ENCODE data around the gene MSRB3. TPM values are rescaled to one million over a fixed set of nuclear protein-coding genes. Genes with fewer than 3 reads are reported as not detected.
"Not testable (repeated sequence)": the region's sequence is repeated elsewhere in the genome, so short reads cannot be mapped to it uniquely, and the experiment has no call there.

MSRB3 gene
- total RNA-seq, 6 experiments from 2014 or later = 1.4 to 5.6 (median 2.6) TPM

DNA sequence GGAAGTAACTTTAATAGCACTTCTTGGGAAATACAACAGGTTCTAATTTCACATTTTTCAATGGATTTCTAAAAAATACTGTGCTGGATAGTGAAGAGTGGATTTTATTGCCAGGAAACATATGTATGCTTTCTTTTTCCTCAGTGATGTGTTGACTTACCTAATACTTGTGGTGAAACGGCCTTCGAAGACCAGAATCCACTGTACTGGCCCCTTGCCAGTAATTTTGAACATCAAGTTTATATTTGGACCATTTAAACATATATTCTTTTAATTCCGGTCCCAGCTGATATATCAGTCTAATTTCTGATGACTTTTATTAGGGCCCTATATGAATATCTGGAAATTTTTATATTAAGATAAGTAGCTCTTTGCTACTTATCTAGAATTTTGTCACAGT is 1.8 kb downstream of the MSRB3 start:
- ATAC-seq (no peak), DNase-seq (no peak)
- TF ChIP-seq, protein P1, sequence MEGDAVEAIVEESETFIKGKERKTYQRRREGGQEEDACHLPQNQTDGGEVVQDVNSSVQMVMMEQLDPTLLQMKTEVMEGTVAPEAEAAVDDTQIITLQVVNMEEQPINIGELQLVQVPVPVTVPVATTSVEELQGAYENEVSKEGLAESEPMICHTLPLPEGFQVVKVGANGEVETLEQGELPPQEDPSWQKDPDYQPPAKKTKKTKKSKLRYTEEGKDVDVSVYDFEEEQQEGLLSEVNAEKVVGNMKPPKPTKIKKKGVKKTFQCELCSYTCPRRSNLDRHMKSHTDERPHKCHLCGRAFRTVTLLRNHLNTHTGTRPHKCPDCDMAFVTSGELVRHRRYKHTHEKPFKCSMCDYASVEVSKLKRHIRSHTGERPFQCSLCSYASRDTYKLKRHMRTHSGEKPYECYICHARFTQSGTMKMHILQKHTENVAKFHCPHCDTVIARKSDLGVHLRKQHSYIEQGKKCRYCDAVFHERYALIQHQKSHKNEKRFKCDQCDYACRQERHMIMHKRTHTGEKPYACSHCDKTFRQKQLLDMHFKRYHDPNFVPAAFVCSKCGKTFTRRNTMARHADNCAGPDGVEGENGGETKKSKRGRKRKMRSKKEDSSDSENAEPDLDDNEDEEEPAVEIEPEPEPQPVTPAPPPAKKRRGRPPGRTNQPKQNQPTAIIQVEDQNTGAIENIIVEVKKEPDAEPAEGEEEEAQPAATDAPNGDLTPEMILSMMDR (IDR thresholded peaks at IDR 0.05) = no peak
- TF ChIP-seq POLR2A (IDR thresholded peaks at IDR 0.05) = no peak
- no peaks in the 10 kb centered on the region for H3K27me3 ChIP-seq
- 26% methylated on average over 3 of the region's 3 CpGs for WGBS (ENCODE audit: insufficient coverage, low coverage, low lambda C conversion rate, missing lambda C conversion rate)
- no peak overlapping the region for H3K27ac ChIP-seq
- no peaks in the 10 kb centered on the region for H3K9me3 ChIP-seq
- no peaks in the 10 kb centered on the region for H3K36me3 ChIP-seq
- H3K4me1 ChIP-seq = peaks cover 0 to 13% (median 0%) of the 10 kb centered on the region in 4 donors
- intact Hi-C loops (cut with DNase I) = no loop called here
- H3K4me3 ChIP-seq = no peak overlapping the region

DNA sequence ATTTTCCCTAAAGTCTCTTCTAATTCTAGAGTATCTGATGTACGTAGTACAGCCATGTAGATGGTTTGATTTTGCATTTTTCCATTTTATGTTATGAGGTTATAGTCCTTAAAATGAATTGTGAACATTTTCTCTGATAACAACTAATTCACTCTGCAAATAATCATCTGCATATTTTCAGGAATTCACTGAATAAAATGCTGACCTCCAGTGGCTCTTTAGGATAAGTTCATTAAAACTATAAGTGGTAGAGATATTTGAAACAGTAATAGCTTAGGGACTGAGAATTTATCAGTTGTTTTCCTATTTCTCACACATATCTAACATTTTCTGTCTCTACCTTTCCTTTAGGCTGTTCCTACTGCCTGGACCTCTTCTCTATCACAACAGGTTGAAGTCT is 4.4 kb downstream of the MSRB3 start:
- Histone ChIP-seq H3K4me1 (peaks cover 0 to 13% (median 0%) of the 10 kb centered on the region in 4 donors), H3K9me3 (no peaks in the 10 kb centered on the region), H3K27ac (no peak overlapping the region), H3K36me3 (no peaks in the 10 kb centered on the region), H3K27me3 (no peaks in the 10 kb centered on the region), H3K4me3 (no peak overlapping the region)
- ATAC-seq (no peak), DNase-seq (no peak)
- TF ChIP-seq, protein P1 (IDR thresholded peaks at IDR 0.05) = no peak
- TF ChIP-seq POLR2A (IDR thresholded peaks at IDR 0.05) = no peak
- intact Hi-C loops (cut with DNase I) = no loop called here
- 75% methylated on average over 1 of the region's 1 CpG for WGBS (ENCODE audit: insufficient coverage, low coverage, low lambda C conversion rate, missing lambda C conversion rate)

DNA sequence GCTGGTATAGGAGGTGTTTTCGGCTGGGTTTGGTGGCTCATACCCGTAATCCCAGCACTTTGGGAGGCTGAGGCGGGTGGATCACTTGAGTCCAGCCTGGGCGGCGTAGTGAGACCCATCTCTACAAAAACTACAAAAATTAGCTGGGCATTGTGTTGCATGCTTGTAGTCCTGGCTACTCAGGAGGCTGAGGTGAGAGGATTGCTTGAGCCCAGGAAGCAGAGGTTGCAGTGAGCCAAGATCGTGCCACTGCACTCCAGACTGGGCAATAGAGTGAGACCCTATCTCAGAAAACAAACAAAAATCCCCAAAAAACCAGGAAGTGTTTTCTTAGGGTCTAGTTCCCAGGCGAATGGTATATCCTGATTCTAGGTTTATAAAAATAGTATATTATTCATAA is 7.0 kb downstream of the MSRB3 start:
- H3K4me1 ChIP-seq; H3K27me3 ChIP-seq; intact Hi-C loops (cut with DNase I); H3K36me3 ChIP-seq; ATAC-seq; H3K27ac ChIP-seq; H3K4me3 ChIP-seq; H3K9me3 ChIP-seq; DNase-seq: not testable (repeated sequence)
- 77% methylated on average over 6 of the region's 7 CpGs for WGBS (ENCODE audit: insufficient coverage, low coverage, low lambda C conversion rate, missing lambda C conversion rate)

DNA sequence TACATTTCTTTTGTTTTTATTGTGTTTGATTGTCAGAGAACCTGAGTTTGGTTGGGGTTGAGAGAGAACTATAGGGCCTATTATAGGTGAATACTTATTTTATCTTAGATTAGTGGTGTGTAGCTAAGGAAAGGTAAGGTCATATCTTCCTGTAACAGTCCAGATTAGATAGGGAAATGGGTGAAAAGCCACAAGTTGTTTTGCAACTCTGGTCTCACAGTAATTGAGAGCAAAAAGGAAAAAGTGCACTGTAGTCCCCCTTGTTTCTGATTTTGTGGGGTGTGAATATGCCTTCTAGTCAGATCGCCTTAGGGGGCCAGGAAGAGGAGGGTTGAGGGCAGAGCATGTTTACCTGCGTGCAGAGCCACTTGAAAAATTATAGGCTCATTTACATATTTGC is 8.9 kb downstream of the MSRB3 start:
- intact Hi-C loops (cut with DNase I) = no loop called here
- H3K36me3 ChIP-seq = no peaks in the 10 kb centered on the region
- WGBS (ENCODE audit: insufficient coverage, low coverage, low lambda C conversion rate, missing lambda C conversion rate) = 56% methylated on average over 2 of the region's 2 CpGs

DNA sequence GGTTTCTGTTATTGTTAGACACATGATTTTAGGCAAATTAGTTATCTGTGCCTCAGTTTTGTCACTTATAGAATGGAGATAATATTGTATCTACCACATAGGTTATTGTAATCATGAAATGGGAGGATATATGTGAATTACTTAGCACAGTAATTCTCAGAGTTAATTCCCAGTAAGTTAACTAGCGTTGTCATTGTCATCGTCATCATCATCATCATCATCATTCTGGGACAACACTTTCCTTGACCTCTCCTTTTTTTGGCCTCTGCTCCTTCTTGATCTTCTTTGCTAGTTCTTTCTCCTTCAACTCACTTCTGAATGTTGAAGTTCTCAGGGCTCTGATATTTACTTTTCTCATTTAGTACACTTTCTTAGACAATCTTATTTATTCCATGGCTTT is 13.8 kb downstream of the MSRB3 start:
- Histone ChIP-seq H3K4me1 (no peaks in the 10 kb centered on the region), H3K4me3 (no peak overlapping the region), H3K36me3 (no peaks in the 10 kb centered on the region), H3K27ac (no peak overlapping the region), H3K9me3 (no peaks in the 10 kb centered on the region), H3K27me3 (no peaks in the 10 kb centered on the region)
- no peak for DNase-seq
- no peak for TF ChIP-seq POLR2A (IDR thresholded peaks at IDR 0.05)
- TF ChIP-seq, protein P1 (IDR thresholded peaks at IDR 0.05) = no peak
- 82% methylated on average over 2 of the region's 2 CpGs for WGBS (ENCODE audit: insufficient coverage, low coverage, low lambda C conversion rate, missing lambda C conversion rate)
- no peak for ATAC-seq
- intact Hi-C loops (cut with DNase I) = no loop called here

More for the DNA sequence above, 8.9 kb downstream of the MSRB3 start:
- TF ChIP-seq, protein P1 (IDR thresholded peaks at IDR 0.05) = no peak
- no peak for TF ChIP-seq POLR2A (IDR thresholded peaks at IDR 0.05)
- DNase-seq (no peak), ATAC-seq (no peak)
- Histone ChIP-seq H3K9me3 (no peaks in the 10 kb centered on the region), H3K4me3 (no peak overlapping the region), H3K4me1 (no peaks in the 10 kb centered on the region), H3K27ac (no peak overlapping the region), H3K27me3 (no peaks in the 10 kb centered on the region)
